HepG2 (cell line): ENCODE data around the gene KLF15. TPM values are rescaled to one million over a fixed set of nuclear protein-coding genes. Genes with fewer than 3 reads are reported as not detected.

Source experiments
- ATAC-seq: fragments of 200-7000 bp; cut with Tn5 transposase; 3 replicates; pipeline ENCODE4 v1.9.1; 2020; ENCODE audit warnings: mild to moderate bottlenecking, moderate library complexity
- BruUV-seq: library from RNA; stranded (reverse); fragments of 400-500 nt; replicated peaks from 2 replicates; lab custom pipeline; 2021; lab: Mats Ljungman, UMichigan
- CTCF ChIA-PET: fragments of 300-600 bp; formaldehyde crosslinking; extraction: SDS; loops from one replicate; lab custom pipeline; 2021; ENCODE audit warnings: low total read pairs, inconsistent platforms, low intra/inter-chr PET ratio; lab: Yijun Ruan, JAX
- POLR2A ChIA-PET: fragments of 350-600 bp; sonication (Branson Sonifier 250); formaldehyde crosslinking; loops from one replicate; lab custom pipeline; 2020; ENCODE audit warnings: antibody characterized with exemption, inconsistent platforms; lab: Yijun Ruan, JAX
- DNase-seq: peaks from one replicate; pipeline ENCODE4 v3.0.0-alpha.2; 2015; ENCODE audit warnings: low spot score
- FAIRE-seq: peaks from 3 replicates; lab custom pipeline; 2011; peaks lifted over from hg19 to GRCh38; lab: Jason Lieb, UNC
- H2AFZ ChIP-seq: one replicate; pipeline ENCODE4 v1.6.1; 2011; ENCODE audit warnings: low read length, inconsistent platforms
- H3K27ac ChIP-seq: fragments of 300-600 bp; 3 replicates; pipeline ENCODE4 v1.8.0; 2011; ENCODE audit warnings: mixed run types, mild to moderate bottlenecking, mixed read lengths, low read length, inconsistent platforms; ENCODE audit not compliant: insufficient read depth; ENCODE audit errors: extremely low read length
- H3K27me3 ChIP-seq, 2 experiments: fragments of 200-600 bp in 1 of 2; 2 replicates in 1 of 2; 3 replicates in 1 of 2; pipeline versions ENCODE4 v1.6.0 to v1.8.0; 2011; ENCODE audit warnings: low read length in 2 of 2, mild to moderate bottlenecking in 2 of 2, moderate library complexity in 2 of 2, inconsistent platforms in 1 of 2; ENCODE audit not compliant: insufficient read depth in 2 of 2, control insufficient read depth in 1 of 2
- H3K36me3 ChIP-seq, 2 experiments: fragments of 200-600 bp in 1 of 2; replicated peaks in 1 of 2; 2 replicates in 1 of 2; 3 replicates in 1 of 2; pipeline versions ENCODE4 v1.5.1 to v1.8.0; 2011; ENCODE audit warnings: low read length in 2 of 2, inconsistent platforms in 1 of 2; ENCODE audit not compliant: insufficient read depth in 2 of 2, control insufficient read depth in 1 of 2
- H3K4me1 ChIP-seq: 2 replicates; pipeline ENCODE4 v1.5.1; 2012; ENCODE audit warnings: low read length, inconsistent platforms; ENCODE audit not compliant: insufficient read depth
- H3K4me2 ChIP-seq: 2 replicates; pipeline ENCODE4 v1.6.0; 2011; ENCODE audit warnings: low read depth, low read length, inconsistent platforms
- H3K4me3 ChIP-seq, 3 experiments: fragments of 200-600 bp in 1 of 3; sonication (generic), shearing (Covaris generic) in 1 of 3; replicated peaks in 1 of 3; 2 replicates each; pipeline ENCODE4 v1.5.1; 2011 to 2016; ENCODE audit warnings: low read length in 3 of 3, inconsistent platforms in 2 of 3, low read depth in 2 of 3, mild to moderate bottlenecking in 2 of 3, control low read depth in 1 of 3, mixed read lengths in 1 of 3; ENCODE audit not compliant: insufficient read depth in 1 of 3
- H3K79me2 ChIP-seq: one replicate; pipeline ENCODE4 v1.6.1; 2011; ENCODE audit warnings: low read length, inconsistent platforms; ENCODE audit not compliant: insufficient read depth
- H3K9ac ChIP-seq: 2 replicates; pipeline ENCODE4 v1.6.0; 2011; ENCODE audit warnings: mild to moderate bottlenecking, low read depth, low read length, inconsistent platforms; ENCODE audit not compliant: insufficient read depth
- H3K9me3 ChIP-seq: 2 replicates; pipeline ENCODE4 v1.5.1; 2012; ENCODE audit warnings: mild to moderate bottlenecking, low read length
- H4K20me1 ChIP-seq: 2 replicates; pipeline ENCODE4 v1.6.0; 2011; ENCODE audit warnings: inconsistent platforms, mild to moderate bottlenecking, low read length, moderate library complexity; ENCODE audit not compliant: insufficient read depth
- AHR ChIP-seq: IDR thresholded peaks from 2 replicates; pipeline ENCODE4 v1.6.1; 2018; ENCODE audit warnings: missing genetic modification reagents, missing compliant biosample characterization
- ATF3 ChIP-seq: sonication (generic); formaldehyde crosslinking; IDR thresholded peaks from 2 replicates; pipeline ENCODE4 v1.4.0; 2020; ENCODE audit warnings: missing genetic modification reagents
- CEBPB ChIP-seq: IDR thresholded peaks from 2 replicates; pipeline ENCODE4 v1.6.1; 2011; ENCODE audit warnings: low read depth, low read length, improper control_type of control experiment, borderline replicate concordance
- MED1 ChIP-seq: sonication (generic); formaldehyde crosslinking; IDR thresholded peaks from 2 replicates; pipeline ENCODE4 v1.4.0; 2020; ENCODE audit warnings: missing genetic modification reagents
- MTA1 ChIP-seq: sonication (generic); formaldehyde crosslinking; IDR thresholded peaks from 2 replicates; pipeline ENCODE4 v1.4.0; 2020; ENCODE audit warnings: missing genetic modification reagents, mild to moderate bottlenecking, borderline replicate concordance
- NCOA1 ChIP-seq: sonication (generic); formaldehyde crosslinking; IDR thresholded peaks from 2 replicates; pipeline ENCODE4 v1.9.0; 2021; ENCODE audit warnings: missing genetic modification reagents
- PRMT3 ChIP-seq: sonication (generic); formaldehyde crosslinking; IDR thresholded peaks from 2 replicates; pipeline ENCODE4 v1.8.1; 2022; ENCODE audit warnings: low read depth, mild to moderate bottlenecking, moderate library complexity, missing genetic modification reagents, borderline replicate concordance
- SMAD9 ChIP-seq: sonication (generic); formaldehyde crosslinking; IDR thresholded peaks from 2 replicates; pipeline ENCODE4 v1.5.1; 2020; ENCODE audit warnings: mild to moderate bottlenecking, missing genetic modification reagents
- U2AF1 ChIP-seq: fragments of 200-400 bp; formaldehyde crosslinking; optimal IDR thresholded peaks from 2 replicates; pipeline ENCODE3; 2017; ENCODE audit warnings: mild to moderate bottlenecking, low read depth, low read length
- XRCC5 ChIP-seq: fragments of 200-400 bp; formaldehyde crosslinking; optimal IDR thresholded peaks from 2 replicates; pipeline ENCODE3; 2017; ENCODE audit warnings: mild to moderate bottlenecking, low read length
- ZBTB46 ChIP-seq: sonication (generic); formaldehyde crosslinking; IDR thresholded peaks from 2 replicates; pipeline ENCODE4 v1.4.0; 2020; ENCODE audit warnings: mild to moderate bottlenecking, missing genetic modification reagents, borderline replicate concordance
- ZNF263 ChIP-seq: sonication (generic); formaldehyde crosslinking; IDR thresholded peaks from 2 replicates; pipeline ENCODE4 v1.4.0; 2020; ENCODE audit warnings: missing genetic modification reagents
- ZNF264 ChIP-seq: sonication (generic); formaldehyde crosslinking; IDR thresholded peaks from 2 replicates; pipeline ENCODE4 v1.4.0; 2020; ENCODE audit warnings: missing genetic modification reagents
- ZNF589 ChIP-seq: sonication (generic); formaldehyde crosslinking; conservative IDR thresholded peaks from 2 replicates; pipeline ENCODE4 v1.8.0; 2022; ENCODE audit warnings: mild to moderate bottlenecking, moderate library complexity, missing genetic modification reagents
- ZNF598 ChIP-seq: sonication (generic); formaldehyde crosslinking; IDR thresholded peaks from 2 replicates; pipeline ENCODE4 v1.5.1; 2020; ENCODE audit warnings: mild to moderate bottlenecking, missing genetic modification reagents, borderline replicate concordance
- ZNF619 ChIP-seq: sonication (generic); formaldehyde crosslinking; IDR thresholded peaks from 2 replicates; pipeline ENCODE4 v1.4.0; 2020; ENCODE audit warnings: mild to moderate bottlenecking, missing genetic modification reagents
- WGBS: methylation state at CpG from one replicate; pipeline ENCODE4 v1.1.6; 2017; ENCODE audit warnings: low lambda C conversion rate; 5-methylcytosine and 5-hydroxymethylcytosine counted together
- in situ Hi-C: cut with HindIII; loops from 2 replicates; pipeline ENCODE4 v1.10.0; 2017; ENCODE audit warnings: low pct_unique_long_range_greater_than_20kb; ENCODE audit not compliant: extremely low pct_ligation_motif_present
- intact Hi-C: fragments of 100-400 bp; cut with micrococcal nuclease; formaldehyde crosslinking; loops from one replicate; pipeline ENCODE4 v1.10.0; 2022; ENCODE audit not compliant: unreplicated experiment
- polyA plus RNA-seq, 8 experiments: library from polyadenylated mRNA; depleted of rRNA in 3 of 8; stranded (reverse) in 7 of 8; unstranded in 1 of 8; fragments of >200 nt; fragmentation: Illumina TruSeq in 4 of 8; extraction: Trizol in 4 of 8; gene quantifications; 2 replicates each; pipeline versions ENCODE4 v1.2.1 to v1.2.3, GENCODE V29; 2011 to 2016; ENCODE audit warnings: low read depth in 4 of 8, missing spikeins in 1 of 8, mixed read lengths in 1 of 8; ENCODE audit not compliant: insufficient read depth in 1 of 8
- total RNA-seq, 5 experiments: library from RNA; depleted of rRNA; stranded (reverse); fragments of >200 nt; fragmentation: Illumina TruSeq; extraction: Trizol; gene quantifications; 2 replicates each; pipeline ENCODE4 v1.2.3, GENCODE V29; 2016; ENCODE audit warnings: low read depth in 1 of 5
- TF ChIP-seq, protein P1 (sequence below): IDR thresholded peaks from 2 replicates; pipeline ENCODE4 v1.4.0; 2020; ENCODE audit warnings: mild to moderate bottlenecking, missing genetic modification reagents

Gene KLF15
- total and polyA plus RNA-seq, 2 of the 13 experiments (the other 11 are each of a cell fraction or from before 2014, with no cell fraction given): 7.1 to 7.8 TPM

GRCh38 chr3:126395846-126396513, 38.8 kb upstream of the KLF15 start (continued):
- no peak for TF ChIP-seq ZNF619 (CRISPR knock-in tag)
- no peak for TF ChIP-seq ZNF598 (CRISPR knock-in tag)
- no peak for TF ChIP-seq U2AF1

DNA sequence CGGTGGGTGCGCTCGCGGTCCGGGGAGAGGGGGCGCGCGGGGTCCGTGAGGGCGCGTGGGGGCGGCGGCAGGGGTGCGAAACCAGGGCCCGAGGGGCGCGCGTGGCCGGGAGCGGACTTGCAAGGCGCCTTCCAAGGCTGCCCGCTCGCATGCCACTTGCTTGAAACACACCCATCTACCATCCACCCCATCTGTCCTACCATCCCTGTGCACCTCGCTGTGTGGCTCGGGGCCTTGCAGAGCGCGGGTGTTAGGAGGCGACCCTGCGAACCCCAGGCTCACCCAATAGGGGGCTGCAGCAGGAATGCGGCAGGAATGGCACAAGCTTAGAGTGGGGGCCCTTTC, 37.7 kb upstream of the KLF15 start:
- ChIA-PET CTCF (no interaction called here), POLR2A (no interaction called here)
- ATAC-seq: no peak
- no peak overlapping the region for H3K9ac ChIP-seq
- in situ Hi-C loops: loop anchor here (5.0 kb wide), 1 partner anchor 148 kb away; no protein-coding TSS in a partner anchor
- no peak overlapping the region for H2AFZ ChIP-seq
- H3K4me3 ChIP-seq: no peak overlapping the region
- peaks cover 2 to 37% of the 10 kb centered on the region in 2 experiments; a peak in 3 of 5 replicates for H3K27me3 ChIP-seq
- no peak overlapping the region for H3K4me2 ChIP-seq
- FAIRE-seq: no peak
- no peaks in the 10 kb centered on the region for H3K36me3 ChIP-seq
- WGBS: 88% methylated on average over 23 of the region's 30 CpGs
- H3K27ac ChIP-seq: no peak overlapping the region
- H3K4me1 ChIP-seq: no peaks in the 10 kb centered on the region
- no peak for DNase-seq
- H4K20me1 ChIP-seq: no peaks in the 10 kb centered on the region
- no TSS peak for BruUV-seq
- intact Hi-C loops: no loop called here
- H3K79me2 ChIP-seq: no peaks in the 10 kb centered on the region
- H3K9me3 ChIP-seq: no peaks in the 10 kb centered on the region
- TF ChIP-seq SMAD9 (CRISPR knock-in tag) (no peak), CEBPB (no peak), ZNF598 (CRISPR knock-in tag) (no peak), NCOA1 (no peak), XRCC5 (no peak), PRMT3 (CRISPR knock-in tag) (no peak), ZNF589 (CRISPR knock-in tag) (no peak), ZNF264 (no peak), ATF3 (CRISPR knock-in tag) (no peak), MTA1 (CRISPR knock-in tag) (no peak), AHR (CRISPR knock-in tag) (no peak), MED1 (no peak), ZBTB46 (CRISPR knock-in tag) (no peak), ZNF263 (CRISPR knock-in tag) (no peak)
- TF ChIP-seq, protein P1, sequence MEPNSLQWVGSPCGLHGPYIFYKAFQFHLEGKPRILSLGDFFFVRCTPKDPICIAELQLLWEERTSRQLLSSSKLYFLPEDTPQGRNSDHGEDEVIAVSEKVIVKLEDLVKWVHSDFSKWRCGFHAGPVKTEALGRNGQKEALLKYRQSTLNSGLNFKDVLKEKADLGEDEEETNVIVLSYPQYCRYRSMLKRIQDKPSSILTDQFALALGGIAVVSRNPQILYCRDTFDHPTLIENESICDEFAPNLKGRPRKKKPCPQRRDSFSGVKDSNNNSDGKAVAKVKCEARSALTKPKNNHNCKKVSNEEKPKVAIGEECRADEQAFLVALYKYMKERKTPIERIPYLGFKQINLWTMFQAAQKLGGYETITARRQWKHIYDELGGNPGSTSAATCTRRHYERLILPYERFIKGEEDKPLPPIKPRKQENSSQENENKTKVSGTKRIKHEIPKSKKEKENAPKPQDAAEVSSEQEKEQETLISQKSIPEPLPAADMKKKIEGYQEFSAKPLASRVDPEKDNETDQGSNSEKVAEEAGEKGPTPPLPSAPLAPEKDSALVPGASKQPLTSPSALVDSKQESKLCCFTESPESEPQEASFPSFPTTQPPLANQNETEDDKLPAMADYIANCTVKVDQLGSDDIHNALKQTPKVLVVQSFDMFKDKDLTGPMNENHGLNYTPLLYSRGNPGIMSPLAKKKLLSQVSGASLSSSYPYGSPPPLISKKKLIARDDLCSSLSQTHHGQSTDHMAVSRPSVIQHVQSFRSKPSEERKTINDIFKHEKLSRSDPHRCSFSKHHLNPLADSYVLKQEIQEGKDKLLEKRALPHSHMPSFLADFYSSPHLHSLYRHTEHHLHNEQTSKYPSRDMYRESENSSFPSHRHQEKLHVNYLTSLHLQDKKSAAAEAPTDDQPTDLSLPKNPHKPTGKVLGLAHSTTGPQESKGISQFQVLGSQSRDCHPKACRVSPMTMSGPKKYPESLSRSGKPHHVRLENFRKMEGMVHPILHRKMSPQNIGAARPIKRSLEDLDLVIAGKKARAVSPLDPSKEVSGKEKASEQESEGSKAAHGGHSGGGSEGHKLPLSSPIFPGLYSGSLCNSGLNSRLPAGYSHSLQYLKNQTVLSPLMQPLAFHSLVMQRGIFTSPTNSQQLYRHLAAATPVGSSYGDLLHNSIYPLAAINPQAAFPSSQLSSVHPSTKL: no peak
